HepG2 (cell line): Measurements from ENCODE around the gene HES3. TPM values are rescaled to one million over a fixed set of nuclear protein-coding genes. Genes with fewer than 3 reads are reported as not detected.
A peak's percentile ranks its signal among the peaks of the same experiment; 100 is the strongest.

ENCODE experiments used
- FOXK2 ChIP-seq: fragments of 450-650 bp; IDR thresholded peaks from 2 replicates; pipeline ENCODE4 v1.6.1; 2016
- GLI4 ChIP-seq: sonication (generic); formaldehyde crosslinking; IDR thresholded peaks from 2 replicates; pipeline ENCODE4 v1.5.1; 2020; ENCODE audit warnings: missing genetic modification reagents, mild to moderate bottlenecking, moderate library complexity, borderline replicate concordance
- HHEX ChIP-seq: IDR thresholded peaks from 2 replicates; pipeline ENCODE4 v1.6.1; 2016; ENCODE audit warnings: control low read depth
- PLRG1 ChIP-seq: fragments of 450-650 bp; conservative IDR thresholded peaks from 2 replicates; pipeline ENCODE4 v1.6.1; 2016
- POGZ ChIP-seq: sonication (generic); formaldehyde crosslinking; IDR thresholded peaks from 2 replicates; pipeline ENCODE4 v1.4.0; 2020; ENCODE audit warnings: mild to moderate bottlenecking, missing genetic modification reagents
- RAD51 ChIP-seq: fragments of 450-650 bp; IDR thresholded peaks from 2 replicates; pipeline ENCODE4 v1.6.1; 2016; ENCODE audit warnings: borderline replicate concordance
- RERE ChIP-seq: IDR thresholded peaks from 2 replicates; pipeline ENCODE4 v1.6.1; 2016; ENCODE audit warnings: low read depth, missing genetic modification reagents, missing compliant biosample characterization
- TAF15 ChIP-seq: fragments of 200-400 bp; formaldehyde crosslinking; IDR thresholded peaks from one replicate; pipeline ENCODE4 v1.6.1; 2018; ENCODE audit warnings: mild to moderate bottlenecking, low read depth, low read length; ENCODE audit not compliant: poor library complexity, severe bottlenecking
- TGIF2 ChIP-seq: IDR thresholded peaks from 2 replicates; pipeline ENCODE4 v1.6.1; 2016; ENCODE audit warnings: control low read depth, missing compliant biosample characterization
- ZNF124 ChIP-seq: sonication (generic); formaldehyde crosslinking; IDR thresholded peaks from 2 replicates; pipeline ENCODE4 v1.4.0; 2020; ENCODE audit warnings: missing genetic modification reagents
- ZNF407 ChIP-seq: sonication (generic); formaldehyde crosslinking; IDR thresholded peaks from one replicate; pipeline ENCODE4 v1.5.1; 2020; ENCODE audit warnings: mild to moderate bottlenecking, missing genetic modification reagents; ENCODE audit errors: not compliant biosample characterization
- ZNF530 ChIP-seq: sonication (generic); formaldehyde crosslinking; IDR thresholded peaks from 2 replicates; pipeline ENCODE4 v1.5.0; 2020; ENCODE audit warnings: low read depth, mild to moderate bottlenecking, missing genetic modification reagents
- ZSCAN22 ChIP-seq: sonication (generic); formaldehyde crosslinking; IDR thresholded peaks from 2 replicates; pipeline ENCODE4 v1.4.0; 2020; ENCODE audit warnings: mild to moderate bottlenecking, missing genetic modification reagents
- polyA plus RNA-seq, 8 experiments: library from polyadenylated mRNA; depleted of rRNA in 3 of 8; stranded (reverse) in 7 of 8; unstranded in 1 of 8; fragments of >200 nt; fragmentation: Illumina TruSeq in 4 of 8; extraction: Trizol in 4 of 8; gene quantifications; 2 replicates each; pipeline versions ENCODE4 v1.2.1 to v1.2.3, GENCODE V29; 2011 to 2016; ENCODE audit warnings: low read depth in 4 of 8, missing spikeins in 1 of 8, mixed read lengths in 1 of 8; ENCODE audit not compliant: insufficient read depth in 1 of 8
- total RNA-seq, 5 experiments: library from RNA; depleted of rRNA; stranded (reverse); fragments of >200 nt; fragmentation: Illumina TruSeq; extraction: Trizol; gene quantifications; 2 replicates each; pipeline ENCODE4 v1.2.3, GENCODE V29; 2016; ENCODE audit warnings: low read depth in 1 of 5
- TF ChIP-seq, protein P1 (sequence below): IDR thresholded peaks from 2 replicates; pipeline ENCODE4 v1.6.1; 2016; ENCODE audit warnings: missing biosample characterization, missing genetic modification reagents, low read depth

The HES3 gene
- total and polyA plus RNA-seq, 2 of the 13 experiments (the other 11 are each of a cell fraction or from before 2014, with no cell fraction given), result not detected

GRCh38 chr1:6199298-6200187 is 44.4 kb upstream of the HES3 start, which contains the start of gene RPL22 (continued):
- no peak for TF ChIP-seq TAF15
- TF ChIP-seq GLI4 (CRISPR knock-in tag), result no peak; the same call in 1 of the 2 replicates
- peak; percentile 92 for TF ChIP-seq FOXK2
- TF ChIP-seq, protein P1, sequence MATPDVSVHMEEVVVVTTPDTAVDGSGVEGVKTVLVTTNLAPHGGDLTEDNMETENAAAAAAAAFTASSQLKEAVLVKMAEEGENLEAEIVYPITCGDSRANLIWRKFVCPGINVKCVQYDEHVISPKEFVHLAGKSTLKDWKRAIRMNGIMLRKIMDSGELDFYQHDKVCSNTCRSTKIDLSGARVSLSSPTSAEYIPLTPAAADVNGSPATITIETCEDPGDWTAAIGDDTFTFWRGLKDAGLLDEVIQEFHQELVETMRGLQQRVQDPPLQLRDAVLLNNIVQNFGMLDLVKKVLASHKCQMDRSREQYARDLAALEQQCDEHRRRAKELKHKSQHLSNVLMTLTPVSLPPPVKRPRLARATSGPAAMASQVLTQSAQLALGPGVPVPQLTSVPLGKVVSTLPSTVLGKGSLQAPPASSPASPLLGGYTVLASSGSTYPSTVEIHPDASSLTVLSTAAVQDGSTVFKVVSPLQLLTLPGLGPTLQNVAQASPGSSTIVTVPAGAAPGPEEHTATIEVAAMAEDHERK (CRISPR knock-in tag), result peak; percentile 95
- peak; percentile 86 for TF ChIP-seq ZNF407 (CRISPR knock-in tag)
- TF ChIP-seq POGZ (CRISPR knock-in tag), result peak; percentile 63; the same call in 1 of the 2 replicates
- TF ChIP-seq TGIF2 (CRISPR knock-in tag), result peak; percentile 87
- peak; percentile 40; the same call in 1 of the 2 replicates for TF ChIP-seq ZNF124 (CRISPR knock-in tag)
- no peak for TF ChIP-seq ZSCAN22 (CRISPR knock-in tag)
- TF ChIP-seq RAD51, result no peak
- TF ChIP-seq PLRG1, result no peak
- no peak for TF ChIP-seq HHEX (CRISPR knock-in tag)
- no peak for TF ChIP-seq RERE
- no peak for TF ChIP-seq ZNF530 (CRISPR knock-in tag)
